Measurements from ENCODE around the gene RRP1B.

RRP1B gene

GRCh38 chr21:43723648-43724047 is 64.3 kb downstream of the RRP1B start:
- no peak for DNase-seq (ENCODE audit: low read depth in 2 of 2)
- no peak for TF ChIP-seq CTCF (IDR thresholded peaks at IDR 0.05; ENCODE audit: low read depth, low read length)
- no peak overlapping the region for H3K4me3 ChIP-seq (replicated peaks in 1 of 2; ENCODE audit: low read depth in 2 of 2, low read length in 2 of 2)

- TF ChIP-seq CTCF (IDR thresholded peaks at IDR 0.05; ENCODE audit: low read depth, low read length) = no peak
- no peak for DNase-seq (ENCODE audit: low read depth in 2 of 2)
- H3K4me3 ChIP-seq (replicated peaks in 1 of 2; ENCODE audit: low read depth in 2 of 2, low read length in 2 of 2) = no peak overlapping the region
These were observed 67.5 kb downstream of the RRP1B start for GRCh38 chr21:43726686-43727518.

GRCh38 chr21:43727519-43728153 is 68.3 kb downstream of the RRP1B start:
- peak in 1 of 2 donors; percentile 43 for DNase-seq (ENCODE audit: low read depth in 2 of 2)
- H3K4me3 ChIP-seq (replicated peaks in 1 of 2; ENCODE audit: low read depth in 2 of 2, low read length in 2 of 2) = no peak overlapping the region
- TF ChIP-seq CTCF (IDR thresholded peaks at IDR 0.05; ENCODE audit: low read depth, low read length) = no peak

GRCh38 chr21:43728154-43728466 is 68.8 kb downstream of the RRP1B start:
- DNase-seq (ENCODE audit: low read depth in 2 of 2) = no peak
- TF ChIP-seq CTCF (IDR thresholded peaks at IDR 0.05; ENCODE audit: low read depth, low read length) = no peak
- peak overlapping the region in 1 of 2 donors; percentile 11 for H3K4me3 ChIP-seq (replicated peaks in 1 of 2; ENCODE audit: low read depth in 2 of 2, low read length in 2 of 2)

- TF ChIP-seq CTCF (IDR thresholded peaks at IDR 0.05; ENCODE audit: low read depth, low read length) = no peak
- DNase-seq (ENCODE audit: low read depth in 2 of 2) = peak; percentile 98 to 99
- peak overlapping the region; percentile 48 to 55 for H3K4me3 ChIP-seq (replicated peaks in 1 of 2; ENCODE audit: low read depth in 2 of 2, low read length in 2 of 2)
These were observed 69.4 kb downstream of the RRP1B start for GRCh38 chr21:43728467-43729390.

- no peak for DNase-seq (ENCODE audit: low read depth in 2 of 2)
- TF ChIP-seq CTCF (IDR thresholded peaks at IDR 0.05; ENCODE audit: low read depth, low read length) = no peak
- no peak overlapping the region for H3K4me3 ChIP-seq (replicated peaks in 1 of 2; ENCODE audit: low read depth in 2 of 2, low read length in 2 of 2)
These were observed 72.1 kb downstream of the RRP1B start for GRCh38 chr21:43731476-43731875.
